ENCODE results near the gene ECHDC3. TPM values are rescaled to one million over a fixed set of nuclear protein-coding genes. Genes with fewer than 3 reads are reported as not detected.
A peak's percentile ranks its signal among the peaks of the same experiment; 100 is the strongest.

ECHDC3 gene
- total and polyA plus RNA-seq, 2 of the 13 experiments (the other 11 are each of a cell fraction or from before 2014, with no cell fraction given): not detected

DNA sequence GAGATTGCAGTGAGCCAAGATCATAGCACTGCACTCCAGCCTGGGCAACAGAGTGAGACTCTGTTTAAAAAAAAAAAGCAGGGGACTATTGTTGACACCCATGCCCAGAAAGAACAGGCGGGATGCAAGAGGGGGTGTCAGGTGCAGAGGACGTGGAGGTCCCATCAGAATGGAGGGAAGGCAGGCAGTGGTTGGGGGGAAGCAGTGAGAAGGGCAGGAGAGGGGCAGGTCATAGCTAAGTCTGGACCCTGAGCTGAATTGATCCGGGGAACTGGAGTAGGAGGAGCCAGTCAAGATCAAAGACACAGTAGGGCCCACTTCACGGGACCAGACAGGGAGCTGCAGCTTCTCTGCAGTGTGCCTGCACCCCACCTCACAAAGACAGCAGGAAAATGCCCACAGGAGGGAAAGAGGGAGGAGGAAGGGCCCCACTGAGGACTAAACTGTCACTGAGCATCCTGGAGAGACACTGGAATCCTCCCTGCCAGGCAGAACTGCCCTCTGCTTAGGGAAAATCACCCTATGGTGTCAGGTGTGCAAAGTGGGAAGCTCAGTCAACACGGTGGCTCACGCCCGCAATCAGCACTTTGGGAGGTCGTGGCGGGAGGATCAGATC, 27.3 kb upstream of the ECHDC3 start (continued):
- TF ChIP-seq, protein P1, sequence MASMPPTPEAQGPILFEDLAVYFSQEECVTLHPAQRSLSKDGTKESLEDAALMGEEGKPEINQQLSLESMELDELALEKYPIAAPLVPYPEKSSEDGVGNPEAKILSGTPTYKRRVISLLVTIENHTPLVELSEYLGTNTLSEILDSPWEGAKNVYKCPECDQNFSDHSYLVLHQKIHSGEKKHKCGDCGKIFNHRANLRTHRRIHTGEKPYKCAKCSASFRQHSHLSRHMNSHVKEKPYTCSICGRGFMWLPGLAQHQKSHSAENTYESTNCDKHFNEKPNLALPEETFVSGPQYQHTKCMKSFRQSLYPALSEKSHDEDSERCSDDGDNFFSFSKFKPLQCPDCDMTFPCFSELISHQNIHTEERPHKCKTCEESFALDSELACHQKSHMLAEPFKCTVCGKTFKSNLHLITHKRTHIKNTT (CRISPR knock-in tag; IDR thresholded peaks at IDR 0.05): no peak
- TF ChIP-seq, protein P2, sequence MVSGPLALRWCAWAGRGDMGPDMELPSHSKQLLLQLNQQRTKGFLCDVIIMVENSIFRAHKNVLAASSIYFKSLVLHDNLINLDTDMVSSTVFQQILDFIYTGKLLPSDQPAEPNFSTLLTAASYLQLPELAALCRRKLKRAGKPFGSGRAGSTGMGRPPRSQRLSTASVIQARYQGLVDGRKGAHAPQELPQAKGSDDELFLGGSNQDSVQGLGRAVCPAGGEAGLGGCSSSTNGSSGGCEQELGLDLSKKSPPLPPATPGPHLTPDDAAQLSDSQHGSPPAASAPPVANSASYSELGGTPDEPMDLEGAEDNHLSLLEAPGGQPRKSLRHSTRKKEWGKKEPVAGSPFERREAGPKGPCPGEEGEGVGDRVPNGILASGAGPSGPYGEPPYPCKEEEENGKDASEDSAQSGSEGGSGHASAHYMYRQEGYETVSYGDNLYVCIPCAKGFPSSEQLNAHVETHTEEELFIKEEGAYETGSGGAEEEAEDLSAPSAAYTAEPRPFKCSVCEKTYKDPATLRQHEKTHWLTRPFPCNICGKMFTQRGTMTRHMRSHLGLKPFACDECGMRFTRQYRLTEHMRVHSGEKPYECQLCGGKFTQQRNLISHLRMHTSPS (CRISPR knock-in tag; IDR thresholded peaks at IDR 0.05; ENCODE audit: low read depth): peak; percentile 34; the same call in 1 of the 2 replicates
- TF ChIP-seq, protein P3, sequence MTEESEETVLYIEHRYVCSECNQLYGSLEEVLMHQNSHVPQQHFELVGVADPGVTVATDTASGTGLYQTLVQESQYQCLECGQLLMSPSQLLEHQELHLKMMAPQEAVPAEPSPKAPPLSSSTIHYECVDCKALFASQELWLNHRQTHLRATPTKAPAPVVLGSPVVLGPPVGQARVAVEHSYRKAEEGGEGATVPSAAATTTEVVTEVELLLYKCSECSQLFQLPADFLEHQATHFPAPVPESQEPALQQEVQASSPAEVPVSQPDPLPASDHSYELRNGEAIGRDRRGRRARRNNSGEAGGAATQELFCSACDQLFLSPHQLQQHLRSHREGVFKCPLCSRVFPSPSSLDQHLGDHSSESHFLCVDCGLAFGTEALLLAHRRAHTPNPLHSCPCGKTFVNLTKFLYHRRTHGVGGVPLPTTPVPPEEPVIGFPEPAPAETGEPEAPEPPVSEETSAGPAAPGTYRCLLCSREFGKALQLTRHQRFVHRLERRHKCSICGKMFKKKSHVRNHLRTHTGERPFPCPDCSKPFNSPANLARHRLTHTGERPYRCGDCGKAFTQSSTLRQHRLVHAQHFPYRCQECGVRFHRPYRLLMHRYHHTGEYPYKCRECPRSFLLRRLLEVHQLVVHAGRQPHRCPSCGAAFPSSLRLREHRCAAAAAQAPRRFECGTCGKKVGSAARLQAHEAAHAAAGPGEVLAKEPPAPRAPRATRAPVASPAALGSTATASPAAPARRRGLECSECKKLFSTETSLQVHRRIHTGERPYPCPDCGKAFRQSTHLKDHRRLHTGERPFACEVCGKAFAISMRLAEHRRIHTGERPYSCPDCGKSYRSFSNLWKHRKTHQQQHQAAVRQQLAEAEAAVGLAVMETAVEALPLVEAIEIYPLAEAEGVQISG (CRISPR knock-in tag; IDR thresholded peaks at IDR 0.05): peak; percentile 37; the same call in 1 of the 2 replicates
- TF ChIP-seq NR2F6 (IDR thresholded peaks at IDR 0.05) (peak; percentile 60), NR2F6 (CRISPR knock-in tag; IDR thresholded peaks at IDR 0.05) (peak; percentile 63), YY1 (IDR thresholded peaks at IDR 0.05; ENCODE audit: insufficient read depth, insufficient replicate concordance, low read depth, low read length) (no peak), ATM (IDR thresholded peaks at IDR 0.05; ENCODE audit: borderline replicate concordance) (no peak), NFIB (CRISPR knock-in tag; IDR thresholded peaks at IDR 0.05; ENCODE audit: borderline replicate concordance) (no peak), MAFK (conservative IDR thresholded peaks at IDR 0.05 in 1 of 2, IDR thresholded peaks at IDR 0.05 in 1 of 2; ENCODE audit: low read length in 2 of 2) (no peak), TOPORS (CRISPR knock-in tag; IDR thresholded peaks at IDR 0.05) (no peak), PHB2 (IDR thresholded peaks at IDR 0.05; ENCODE audit: partially characterized antibody) (no peak), HDAC1 (CRISPR knock-in tag; IDR thresholded peaks at IDR 0.05) (peak; percentile 85), ATAD3A (CRISPR knock-in tag; IDR thresholded peaks at IDR 0.05) (no peak), ZNF234 (CRISPR knock-in tag; conservative IDR thresholded peaks at IDR 0.05) (no peak)
- TF ChIP-seq, protein P4, sequence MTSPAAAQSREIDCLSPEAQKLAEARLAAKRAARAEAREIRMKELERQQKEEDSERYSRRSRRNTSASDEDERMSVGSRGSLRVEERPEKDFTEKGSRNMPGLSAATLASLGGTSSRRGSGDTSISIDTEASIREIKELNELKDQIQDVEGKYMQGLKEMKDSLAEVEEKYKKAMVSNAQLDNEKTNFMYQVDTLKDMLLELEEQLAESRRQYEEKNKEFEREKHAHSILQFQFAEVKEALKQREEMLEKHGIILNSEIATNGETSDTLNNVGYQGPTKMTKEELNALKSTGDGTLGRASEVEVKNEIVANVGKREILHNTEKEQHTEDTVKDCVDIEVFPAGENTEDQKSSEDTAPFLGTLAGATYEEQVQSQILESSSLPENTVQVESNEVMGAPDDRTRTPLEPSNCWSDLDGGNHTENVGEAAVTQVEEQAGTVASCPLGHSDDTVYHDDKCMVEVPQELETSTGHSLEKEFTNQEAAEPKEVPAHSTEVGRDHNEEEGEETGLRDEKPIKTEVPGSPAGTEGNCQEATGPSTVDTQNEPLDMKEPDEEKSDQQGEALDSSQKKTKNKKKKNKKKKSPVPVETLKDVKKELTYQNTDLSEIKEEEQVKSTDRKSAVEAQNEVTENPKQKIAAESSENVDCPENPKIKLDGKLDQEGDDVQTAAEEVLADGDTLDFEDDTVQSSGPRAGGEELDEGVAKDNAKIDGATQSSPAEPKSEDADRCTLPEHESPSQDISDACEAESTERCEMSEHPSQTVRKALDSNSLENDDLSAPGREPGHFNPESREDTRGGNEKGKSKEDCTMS (CRISPR knock-in tag; conservative IDR thresholded peaks at IDR 0.05): no peak
- TF ChIP-seq, protein P5, sequence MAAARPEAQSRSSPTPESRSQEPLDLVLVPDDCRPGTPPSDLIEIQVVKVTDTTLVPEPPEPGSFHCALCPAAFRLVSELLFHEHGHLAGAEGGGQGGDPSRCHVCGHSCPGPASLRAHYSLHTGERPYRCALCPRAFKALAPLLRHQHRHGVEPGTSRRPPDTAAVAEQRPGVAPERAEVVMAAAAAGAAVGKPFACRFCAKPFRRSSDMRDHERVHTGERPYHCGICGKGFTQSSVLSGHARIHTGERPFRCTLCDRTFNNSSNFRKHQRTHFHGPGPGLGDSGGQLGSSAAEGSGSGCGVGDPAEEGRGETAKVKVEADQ (CRISPR knock-in tag; IDR thresholded peaks at IDR 0.05; ENCODE audit: borderline replicate concordance): 0 out of 2 replicates have a peak, but pooled peaks have one; percentile 65
- TF ChIP-seq, protein P6, sequence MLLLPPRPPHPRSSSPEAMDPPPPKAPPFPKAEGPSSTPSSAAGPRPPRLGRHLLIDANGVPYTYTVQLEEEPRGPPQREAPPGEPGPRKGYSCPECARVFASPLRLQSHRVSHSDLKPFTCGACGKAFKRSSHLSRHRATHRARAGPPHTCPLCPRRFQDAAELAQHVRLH (CRISPR knock-in tag; IDR thresholded peaks at IDR 0.05; ENCODE audit: borderline replicate concordance, low read depth): no peak
- TF ChIP-seq, protein P7, sequence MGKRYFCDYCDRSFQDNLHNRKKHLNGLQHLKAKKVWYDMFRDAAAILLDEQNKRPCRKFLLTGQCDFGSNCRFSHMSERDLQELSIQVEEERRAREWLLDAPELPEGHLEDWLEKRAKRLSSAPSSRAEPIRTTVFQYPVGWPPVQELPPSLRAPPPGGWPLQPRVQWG (CRISPR knock-in tag; IDR thresholded peaks at IDR 0.05; ENCODE audit: borderline replicate concordance, low read depth): no peak

Data from HepG2 (cell line).